ENCODE data around the gene TMEM81.

DNA sequence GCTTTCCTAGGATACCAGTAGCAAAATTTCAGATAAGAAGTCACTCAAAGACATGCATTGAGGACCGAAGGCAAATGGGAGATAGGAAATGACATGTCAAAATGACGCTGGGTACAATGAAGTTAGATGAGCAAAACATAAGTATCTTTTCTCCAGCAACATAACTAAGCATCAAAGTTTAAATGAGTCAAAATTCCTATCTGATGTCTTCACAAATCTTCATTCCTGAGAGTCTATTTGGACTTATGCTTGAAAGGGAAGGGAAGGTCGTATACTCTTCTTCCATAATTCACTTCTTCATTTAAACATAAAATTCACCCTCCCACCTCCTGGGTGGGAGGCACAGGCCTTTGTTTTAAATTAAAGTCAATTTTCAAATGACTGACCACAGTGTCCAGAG, 4.1 kb upstream of the TMEM81 start:
- no peak for TF ChIP-seq POLR2A (IDR thresholded peaks at IDR 0.05)
- TF ChIP-seq, protein P1, sequence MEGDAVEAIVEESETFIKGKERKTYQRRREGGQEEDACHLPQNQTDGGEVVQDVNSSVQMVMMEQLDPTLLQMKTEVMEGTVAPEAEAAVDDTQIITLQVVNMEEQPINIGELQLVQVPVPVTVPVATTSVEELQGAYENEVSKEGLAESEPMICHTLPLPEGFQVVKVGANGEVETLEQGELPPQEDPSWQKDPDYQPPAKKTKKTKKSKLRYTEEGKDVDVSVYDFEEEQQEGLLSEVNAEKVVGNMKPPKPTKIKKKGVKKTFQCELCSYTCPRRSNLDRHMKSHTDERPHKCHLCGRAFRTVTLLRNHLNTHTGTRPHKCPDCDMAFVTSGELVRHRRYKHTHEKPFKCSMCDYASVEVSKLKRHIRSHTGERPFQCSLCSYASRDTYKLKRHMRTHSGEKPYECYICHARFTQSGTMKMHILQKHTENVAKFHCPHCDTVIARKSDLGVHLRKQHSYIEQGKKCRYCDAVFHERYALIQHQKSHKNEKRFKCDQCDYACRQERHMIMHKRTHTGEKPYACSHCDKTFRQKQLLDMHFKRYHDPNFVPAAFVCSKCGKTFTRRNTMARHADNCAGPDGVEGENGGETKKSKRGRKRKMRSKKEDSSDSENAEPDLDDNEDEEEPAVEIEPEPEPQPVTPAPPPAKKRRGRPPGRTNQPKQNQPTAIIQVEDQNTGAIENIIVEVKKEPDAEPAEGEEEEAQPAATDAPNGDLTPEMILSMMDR (IDR thresholded peaks at IDR 0.05), result no peak
